Measurements from ENCODE around the gene FAM72A.
"Not testable (repeated sequence)": the region's sequence is repeated elsewhere in the genome, so short reads cannot be mapped to it uniquely, and the experiment has no call there.

GRCh38 chr1:206176114-206176502 is 26.5 kb downstream of the FAM72A start:
- TF ChIP-seq POLR2A, CTCF (IDR thresholded peaks at IDR 0.05): not testable (repeated sequence)
